ENCODE data around the gene ZDHHC9.

Gene ZDHHC9

DNA sequence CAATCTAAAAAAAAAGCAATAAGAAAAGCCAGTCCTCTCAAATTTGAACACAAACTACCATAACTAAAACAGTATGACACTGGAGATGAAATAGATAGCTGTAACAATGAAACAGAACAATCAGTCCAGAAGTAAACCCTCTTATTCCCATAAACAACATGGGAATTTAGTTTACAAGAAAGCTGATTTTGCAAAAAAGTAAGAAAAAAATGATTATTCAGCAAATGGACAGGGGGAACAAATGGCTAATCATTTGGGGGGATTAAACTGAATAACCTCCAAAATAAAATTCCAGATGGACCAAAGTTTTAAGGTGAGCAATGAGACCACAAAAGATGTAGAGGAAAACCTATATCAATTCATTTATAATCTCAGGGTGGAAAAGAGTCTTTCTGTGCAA is 80.0 kb downstream of the ZDHHC9 start:
- DNase-seq (ENCODE audit: low spot score), result no peak

DNA sequence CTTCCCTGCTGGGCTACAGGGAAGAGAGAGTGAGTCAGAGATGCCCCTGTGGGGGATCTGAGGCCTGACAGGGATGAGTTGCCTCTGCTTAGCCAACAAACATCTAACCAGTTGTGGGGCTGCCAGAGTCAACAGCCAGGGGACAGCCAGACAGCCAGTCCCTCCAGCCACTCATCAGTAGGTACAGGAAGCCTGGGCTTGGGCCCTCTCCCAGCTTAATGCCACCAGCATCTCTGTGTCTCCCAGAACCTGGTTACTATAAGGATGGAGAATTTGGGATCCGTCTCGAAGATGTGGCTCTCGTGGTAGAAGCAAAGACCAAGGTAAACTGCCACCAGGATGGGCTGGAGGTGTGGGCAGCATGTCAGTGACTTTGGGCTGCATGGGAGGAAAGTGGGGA is 81.2 kb downstream of the ZDHHC9 start:
- no peak for DNase-seq (ENCODE audit: low spot score)

DNA sequence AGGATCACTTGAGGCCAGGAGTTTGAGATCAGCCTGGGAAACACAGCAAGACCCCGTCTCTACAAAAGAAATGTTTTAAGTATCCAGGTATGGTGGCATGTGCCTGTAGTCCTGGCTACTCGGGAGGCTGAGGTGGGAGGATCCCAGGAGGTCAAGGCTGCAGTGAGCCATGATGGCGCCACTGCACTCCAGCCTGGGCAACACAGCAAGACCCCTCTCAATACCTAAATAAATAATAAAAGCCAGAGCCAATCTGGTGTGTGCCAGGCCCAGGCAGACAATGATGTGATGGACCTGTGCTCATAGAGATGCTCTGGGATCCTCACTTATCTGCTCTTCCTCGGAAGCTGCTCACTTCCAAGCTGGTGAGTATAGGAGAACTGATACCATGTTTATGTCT is 82.1 kb downstream of the ZDHHC9 start:
- DNase-seq (ENCODE audit: low spot score), result no peak

DNA sequence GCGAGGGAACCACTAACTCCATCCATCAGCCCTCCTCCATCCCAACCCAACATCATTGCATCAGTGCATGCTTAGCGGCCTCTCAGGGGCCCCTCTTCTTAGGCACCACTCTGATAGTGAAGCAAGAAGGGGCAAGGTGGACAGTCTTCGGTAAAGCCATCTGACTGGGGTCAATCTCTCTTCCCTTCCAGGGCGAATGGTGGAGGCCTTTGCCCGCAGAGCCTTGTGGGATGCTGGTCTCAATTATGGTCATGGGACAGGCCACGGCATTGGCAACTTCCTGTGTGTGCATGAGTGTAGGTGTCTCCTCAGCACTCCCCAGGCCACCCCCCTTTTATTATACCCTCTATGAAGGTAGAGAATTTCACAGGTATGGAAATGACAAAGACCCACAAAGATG is 82.7 kb downstream of the ZDHHC9 start:
- DNase-seq (ENCODE audit: low spot score), result no peak

DNA sequence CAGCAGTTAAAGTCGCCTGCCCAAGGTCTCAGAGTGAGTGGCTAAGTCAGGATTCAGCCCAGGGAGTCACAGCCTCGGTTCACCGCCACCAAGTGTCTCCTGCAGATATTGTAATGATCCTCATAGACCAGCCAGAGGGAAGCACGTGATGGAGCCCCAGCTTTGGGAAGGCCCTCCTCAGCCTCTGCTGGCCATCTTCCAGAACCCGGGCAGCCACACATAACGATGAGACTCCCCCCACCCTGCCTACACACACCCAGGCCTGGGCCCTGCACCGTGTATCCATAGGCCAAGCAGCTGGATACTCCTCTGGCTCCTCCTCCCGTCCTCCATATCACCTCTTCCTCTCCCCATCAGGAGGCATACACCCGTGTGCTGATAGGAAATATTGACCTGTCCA is 83.5 kb downstream of the ZDHHC9 start:
- DNase-seq (ENCODE audit: low spot score), result no peak

DNA sequence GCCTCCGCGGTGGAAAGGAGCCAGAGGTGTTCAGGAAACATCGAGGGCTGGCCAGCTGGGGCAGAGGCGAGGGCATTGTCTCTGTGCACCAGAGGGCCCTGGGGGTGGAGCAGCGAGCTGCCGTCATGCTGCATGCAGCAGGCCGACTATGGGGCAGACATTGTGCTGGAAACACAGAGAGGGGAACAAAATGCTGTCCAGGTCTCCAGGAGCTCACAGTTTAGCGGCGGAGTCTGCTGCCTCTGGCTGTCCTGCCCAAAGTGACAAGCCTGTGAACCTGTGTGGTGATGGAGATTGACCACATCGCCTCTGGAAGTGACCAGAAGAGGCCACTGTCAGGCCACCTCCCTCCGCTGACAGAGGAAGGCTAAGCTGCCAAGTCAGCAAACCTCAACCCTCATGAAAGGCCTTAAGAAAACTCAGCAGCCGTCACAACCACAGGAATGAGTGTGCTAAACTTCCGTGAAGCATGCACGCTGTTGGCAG is 84.1 kb downstream of the ZDHHC9 start:
- DNase-seq (ENCODE audit: low spot score), result peak; percentile 23

DNA sequence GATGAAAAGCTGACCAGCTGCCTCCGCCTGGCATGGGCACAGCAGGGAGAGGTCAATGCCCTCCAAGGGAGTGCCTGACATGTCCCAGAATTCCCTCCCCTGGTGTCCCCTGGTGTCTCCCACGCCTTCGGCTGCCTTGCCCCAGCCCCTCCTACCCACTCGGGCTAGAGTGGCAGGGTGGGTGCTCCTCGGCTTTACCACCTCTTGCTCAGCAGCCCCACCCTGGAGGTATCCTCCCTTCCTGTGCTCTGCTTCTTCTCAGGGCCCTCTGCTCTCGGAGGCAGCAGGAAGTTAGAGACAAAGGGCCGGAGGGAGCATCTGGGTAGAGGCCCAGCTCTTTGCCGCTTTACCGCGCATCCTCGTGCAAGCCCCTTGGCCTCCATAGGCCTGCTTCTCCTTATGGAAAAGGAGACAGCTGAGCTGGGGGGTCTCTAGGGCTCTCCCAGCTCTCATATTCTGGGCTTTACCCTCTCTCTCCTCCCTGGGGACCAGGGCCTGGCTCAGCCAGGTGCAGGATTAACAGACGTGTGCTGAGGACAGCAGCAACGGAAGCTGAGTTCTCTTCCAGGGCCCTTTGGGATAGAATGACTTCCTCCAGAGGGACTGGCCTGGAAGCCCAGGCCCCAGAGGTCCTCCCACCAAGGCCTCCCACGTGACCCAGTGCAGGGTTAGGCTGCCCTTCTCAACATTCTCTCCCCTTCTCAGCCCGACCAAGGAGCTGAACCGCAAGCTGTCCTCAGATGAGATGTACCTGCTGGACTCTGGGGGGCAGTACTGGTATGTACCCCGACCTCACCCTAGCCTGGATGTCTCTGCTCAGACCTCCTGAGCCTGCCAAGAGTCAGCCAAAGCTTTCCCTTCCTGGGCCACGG is 87.7 kb downstream of the ZDHHC9 start:
- DNase-seq (ENCODE audit: low spot score), result no peak

DNA sequence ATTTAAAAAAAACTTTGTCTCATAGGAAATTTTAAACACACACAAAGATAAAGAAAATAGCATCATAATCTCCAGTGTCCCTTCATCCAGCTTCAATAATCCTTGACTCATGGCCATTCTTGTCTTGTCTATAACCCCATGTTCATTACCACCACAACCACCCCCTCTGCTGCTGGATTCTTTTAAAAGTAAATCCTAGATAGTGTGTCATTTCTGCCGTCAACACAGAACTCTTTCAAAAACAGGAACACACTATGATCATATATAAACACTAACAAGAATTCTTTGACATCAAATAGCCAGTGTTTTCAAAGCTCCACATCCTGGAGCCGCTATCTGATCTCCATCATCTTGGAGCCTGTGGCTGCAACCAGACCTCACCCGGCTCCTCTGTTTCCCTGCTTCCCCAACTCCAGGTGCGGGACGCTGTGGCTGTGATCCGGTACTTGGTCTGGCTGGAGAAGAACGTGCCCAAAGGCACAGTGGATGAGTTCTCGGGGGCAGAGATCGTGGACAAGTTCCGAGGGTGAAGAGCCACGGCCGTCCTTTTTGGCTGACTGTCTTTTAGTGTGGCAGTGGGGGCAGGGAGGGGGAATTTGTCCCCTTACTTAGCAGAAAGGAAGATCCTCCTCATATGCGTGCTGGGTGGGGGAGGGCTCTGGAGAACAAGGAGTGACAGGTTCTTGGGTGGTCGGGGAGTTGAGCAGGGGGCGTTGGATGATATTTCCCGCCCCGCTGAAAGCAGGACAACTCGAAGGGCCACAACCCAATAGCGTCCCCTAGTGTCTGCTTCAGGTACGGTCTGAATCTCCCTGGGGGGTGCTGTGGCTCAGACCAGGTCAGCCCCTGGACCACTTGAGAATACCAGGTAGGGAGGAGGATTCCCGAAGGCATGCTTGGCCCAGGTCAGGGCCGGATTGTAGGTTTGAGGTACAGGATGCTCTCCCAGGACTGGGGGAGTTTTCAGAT is 89.3 kb downstream of the ZDHHC9 start:
- DNase-seq (ENCODE audit: low spot score), result no peak
